HG02840 (cell line): Measurements from ENCODE around the gene CATSPERD.
A peak's percentile ranks its signal among the peaks of the same experiment; 100 is the strongest.
"Not testable (repeated sequence)": the region's sequence is repeated elsewhere in the genome, so short reads cannot be mapped to it uniquely, and the experiment has no call there.

Source experiments
- ATAC-seq: cut with Tn5 transposase; IDR thresholded peaks from one replicate; pipeline ENCODE4 v1.9.1; 2021; ENCODE audit warnings: mild to moderate bottlenecking, moderate library complexity, moderate number of reproducible peaks; ENCODE audit not compliant: unreplicated experiment, low FRiP score

Gene CATSPERD

DNA sequence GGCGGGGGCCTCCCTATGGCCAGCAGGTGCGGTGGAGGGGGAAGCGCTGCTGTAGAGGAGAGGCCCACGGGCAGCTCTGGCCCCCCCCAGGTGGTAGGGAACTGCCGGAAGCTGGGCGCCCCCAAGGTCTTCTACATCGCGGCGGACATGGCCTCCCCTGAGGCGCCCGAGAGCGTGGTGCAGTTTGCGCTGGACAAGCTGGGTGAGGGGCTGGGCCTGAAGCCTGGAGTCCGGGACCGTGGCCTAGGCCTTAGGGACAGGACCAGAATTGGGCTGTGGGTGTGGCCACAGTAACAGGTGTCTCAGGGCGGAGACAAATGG is 34.2 kb upstream of the CATSPERD start:
- ATAC-seq, result no peak

DNA sequence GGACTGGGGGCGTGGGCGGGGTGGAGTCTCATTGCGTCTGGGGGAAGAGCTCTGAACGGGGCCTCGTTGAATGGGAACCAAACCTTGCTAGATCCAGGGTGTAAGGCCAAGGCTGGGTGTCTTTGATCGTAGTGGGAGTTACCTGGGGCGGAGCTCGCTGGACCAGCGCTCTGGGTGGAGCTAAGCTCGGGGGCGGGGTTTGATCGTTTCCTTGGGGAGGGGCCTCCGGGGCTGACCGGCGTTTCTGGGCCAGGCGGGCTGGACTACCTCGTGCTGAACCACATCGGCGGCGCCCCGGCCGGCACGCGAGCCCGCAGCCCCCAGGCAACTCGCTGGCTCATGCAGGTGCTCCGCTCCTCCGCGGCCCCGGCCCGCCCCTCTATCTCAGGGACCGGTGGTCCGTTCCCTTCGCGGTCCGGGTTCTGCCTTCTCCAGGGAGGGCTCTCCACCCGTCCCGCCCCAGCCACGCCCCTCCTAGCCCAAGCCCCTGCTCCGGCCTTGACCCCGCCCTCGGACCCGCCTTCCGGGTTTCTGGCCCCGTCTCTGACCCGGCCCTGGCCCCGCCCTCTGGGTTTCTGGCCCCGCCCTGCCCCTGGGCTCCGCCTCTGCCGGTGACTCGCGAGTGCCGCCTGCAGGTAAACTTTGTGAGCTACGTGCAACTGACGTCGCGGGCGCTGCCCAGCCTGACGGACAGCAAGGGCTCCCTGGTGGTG is 33.6 kb upstream of the CATSPERD start:
- peak; percentile 45 for ATAC-seq

DNA sequence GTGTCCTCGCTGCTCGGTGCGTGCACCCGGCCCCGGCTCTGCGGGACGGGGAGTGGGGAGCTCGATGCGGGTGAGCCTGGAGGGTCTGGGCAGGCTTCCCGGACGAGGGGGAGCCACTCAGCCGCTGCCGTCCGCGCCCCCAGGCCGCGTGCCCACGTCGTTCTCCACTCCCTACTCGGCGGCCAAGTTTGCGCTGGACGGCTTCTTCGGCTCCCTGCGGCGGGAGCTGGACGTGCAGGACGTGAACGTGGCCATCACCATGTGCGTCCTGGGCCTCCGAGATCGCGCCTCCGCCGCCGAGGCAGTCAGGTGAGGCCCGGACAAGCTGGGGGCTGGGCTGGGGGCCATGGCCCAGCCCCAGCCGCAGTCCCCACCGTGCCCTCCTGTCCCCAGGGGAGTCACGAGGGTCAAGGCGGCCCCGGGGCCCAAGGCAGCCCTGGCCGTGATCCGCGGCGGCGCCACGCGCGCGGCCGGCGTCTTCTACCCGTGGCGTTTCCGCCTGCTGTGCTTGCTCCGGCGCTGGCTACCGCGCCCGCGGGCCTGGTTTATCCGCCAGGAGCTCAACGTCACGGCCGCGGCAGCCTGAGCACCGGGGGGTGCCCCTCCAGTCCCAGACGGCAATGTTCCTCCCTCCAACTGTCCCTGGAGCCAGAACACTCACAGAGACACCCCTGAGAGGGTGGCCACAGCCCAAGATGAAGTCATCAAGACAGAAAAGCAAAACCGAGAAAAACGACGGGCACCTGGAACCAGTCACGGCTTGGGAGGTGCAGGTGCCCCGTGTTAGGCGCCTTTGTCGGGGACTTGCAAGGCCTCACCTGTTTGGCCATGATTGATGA is 32.9 kb upstream of the CATSPERD start:
- ATAC-seq, result no peak

DNA sequence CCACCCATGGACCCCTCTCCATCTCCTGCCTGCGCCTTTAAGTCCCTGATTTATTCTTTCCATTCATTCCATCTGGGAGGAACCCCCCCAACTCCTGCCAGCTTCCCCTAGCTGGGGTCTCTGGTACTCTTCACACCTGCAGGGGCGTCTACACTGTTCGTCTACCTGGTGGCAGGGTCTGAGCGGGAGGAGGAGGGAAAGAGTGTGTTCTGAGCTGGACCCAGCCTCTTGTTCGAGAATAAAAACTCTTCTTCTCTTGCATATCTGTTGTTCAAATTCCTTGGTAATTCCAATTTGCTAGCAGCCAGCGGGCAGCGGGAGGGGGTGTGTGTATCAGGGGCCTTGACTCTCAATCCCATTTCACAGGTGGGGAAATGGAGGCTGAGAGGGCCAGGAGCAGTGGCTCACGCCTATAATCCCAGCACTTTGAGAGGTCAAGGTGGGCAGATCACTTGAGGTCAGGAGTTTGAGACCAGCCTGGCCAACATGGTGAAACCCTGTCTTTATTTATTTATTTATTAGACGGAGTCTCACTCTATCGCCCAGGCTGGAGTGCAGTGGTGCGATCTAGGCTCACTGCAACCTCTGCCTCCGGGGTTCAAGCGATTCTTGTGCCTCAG is 32.1 kb upstream of the CATSPERD start:
- not testable (repeated sequence) for ATAC-seq

GRCh38 chr19:5690125-5690954 is 30.1 kb upstream of the CATSPERD start, which contains the start of gene RPL36:
TSS of gene RPL36 (plus strand) at chr19:5690295. CDS start at chr19:5690508, 213 bp downstream.
- peak; percentile 44 for ATAC-seq

GRCh38 chr19:5690955-5691821 is 29.2 kb upstream of the CATSPERD start:
- no peak for ATAC-seq

- ATAC-seq, result no peak
These were observed 28.4 kb upstream of the CATSPERD start for GRCh38 chr19:5691822-5692722.

GRCh38 chr19:5692723-5693194 is 27.7 kb upstream of the CATSPERD start:
- no peak for ATAC-seq

DNA sequence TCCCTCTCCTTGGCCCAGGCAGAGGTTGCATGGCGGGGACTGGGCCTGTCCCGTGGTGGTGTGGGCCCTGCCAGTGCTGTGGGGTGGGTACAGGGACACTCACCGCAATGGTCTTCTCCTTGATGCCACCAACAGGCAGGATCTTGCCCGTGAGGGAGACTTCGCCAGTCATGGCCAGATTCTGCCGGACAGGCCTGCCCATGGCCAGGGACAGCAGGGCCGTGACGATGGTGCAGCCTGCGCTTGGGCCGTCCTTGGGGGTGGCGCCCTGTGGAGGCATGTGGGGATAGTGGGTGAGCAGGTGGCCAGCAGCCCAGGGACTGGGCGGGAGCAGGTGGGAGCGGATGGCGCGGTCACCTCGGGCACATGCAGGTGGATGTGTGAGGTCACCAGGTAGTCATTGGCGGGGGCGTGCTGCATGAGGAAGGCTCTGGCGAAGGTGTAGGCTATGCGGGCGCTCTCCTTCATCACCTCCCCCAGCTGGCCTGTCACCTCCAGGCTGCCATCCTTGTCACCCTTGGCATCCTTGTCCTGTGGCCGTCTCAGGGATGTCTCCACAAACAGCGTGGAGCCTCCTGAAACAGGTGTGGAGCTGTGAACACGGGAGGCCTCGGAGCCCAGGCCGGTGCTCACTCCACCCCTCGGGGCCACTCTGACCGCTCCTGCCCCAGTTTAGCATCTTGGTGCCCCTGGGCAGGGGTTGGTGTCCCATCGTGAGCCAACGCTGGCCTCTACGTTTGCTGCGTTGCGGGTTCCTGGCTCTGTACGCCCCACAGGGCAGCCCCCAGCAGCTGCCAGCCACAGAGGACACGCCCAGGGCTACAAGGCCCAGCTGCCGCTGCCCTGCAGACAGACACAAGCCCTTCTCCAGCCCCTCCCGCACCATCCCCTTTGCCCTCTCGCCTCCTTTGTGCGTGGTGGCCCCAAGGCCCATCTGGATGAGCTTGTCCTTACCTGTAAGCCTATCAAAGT is 27.0 kb upstream of the CATSPERD start:
- no peak for ATAC-seq

GRCh38 chr19:5694167-5694955 is 26.1 kb upstream of the CATSPERD start:
- ATAC-seq, result no peak

- ATAC-seq, result no peak
These were observed 25.3 kb upstream of the CATSPERD start for GRCh38 chr19:5694956-5695648.

GRCh38 chr19:5695649-5696195 is 24.7 kb upstream of the CATSPERD start:
- no peak for ATAC-seq

DNA sequence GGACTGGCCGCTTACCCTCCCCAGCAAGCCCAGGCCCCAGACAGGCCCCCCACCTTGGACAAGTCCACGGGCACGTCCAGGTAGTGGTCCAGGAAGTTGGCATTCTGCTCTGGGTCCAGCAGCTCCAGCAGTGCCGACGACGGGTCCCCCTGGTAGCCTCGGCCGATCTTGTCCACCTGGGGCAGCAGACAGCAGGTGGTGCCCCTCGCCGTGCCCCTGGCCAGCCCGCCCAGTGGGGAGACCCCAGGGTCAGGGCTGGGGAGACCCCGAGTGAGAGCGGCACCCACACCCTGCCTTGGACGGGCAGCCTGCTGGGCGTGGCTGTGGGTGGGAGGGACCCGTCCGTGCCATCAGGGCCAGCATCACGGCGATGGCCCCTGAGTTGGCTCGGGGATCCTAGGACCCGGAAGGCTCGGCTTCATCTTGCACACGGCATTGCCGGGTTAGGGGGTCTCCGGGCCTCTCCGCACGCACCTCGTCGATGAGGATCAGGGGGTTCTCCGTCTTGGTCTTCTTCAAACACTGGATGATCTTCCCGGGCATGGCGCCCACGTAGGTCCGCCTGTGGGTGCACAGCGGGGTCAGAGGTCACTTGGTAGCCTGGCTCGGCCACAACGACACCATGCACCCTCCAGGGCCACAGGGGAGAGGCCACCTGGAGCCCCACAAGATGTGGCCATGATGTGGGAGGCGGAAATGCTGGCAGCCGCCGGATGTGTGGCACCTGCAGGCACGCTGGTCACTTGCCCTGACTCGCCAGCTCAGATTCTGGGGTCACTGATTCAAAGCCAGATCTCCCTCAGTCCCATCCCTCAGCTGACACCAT is 24.0 kb upstream of the CATSPERD start:
- no peak for ATAC-seq

DNA sequence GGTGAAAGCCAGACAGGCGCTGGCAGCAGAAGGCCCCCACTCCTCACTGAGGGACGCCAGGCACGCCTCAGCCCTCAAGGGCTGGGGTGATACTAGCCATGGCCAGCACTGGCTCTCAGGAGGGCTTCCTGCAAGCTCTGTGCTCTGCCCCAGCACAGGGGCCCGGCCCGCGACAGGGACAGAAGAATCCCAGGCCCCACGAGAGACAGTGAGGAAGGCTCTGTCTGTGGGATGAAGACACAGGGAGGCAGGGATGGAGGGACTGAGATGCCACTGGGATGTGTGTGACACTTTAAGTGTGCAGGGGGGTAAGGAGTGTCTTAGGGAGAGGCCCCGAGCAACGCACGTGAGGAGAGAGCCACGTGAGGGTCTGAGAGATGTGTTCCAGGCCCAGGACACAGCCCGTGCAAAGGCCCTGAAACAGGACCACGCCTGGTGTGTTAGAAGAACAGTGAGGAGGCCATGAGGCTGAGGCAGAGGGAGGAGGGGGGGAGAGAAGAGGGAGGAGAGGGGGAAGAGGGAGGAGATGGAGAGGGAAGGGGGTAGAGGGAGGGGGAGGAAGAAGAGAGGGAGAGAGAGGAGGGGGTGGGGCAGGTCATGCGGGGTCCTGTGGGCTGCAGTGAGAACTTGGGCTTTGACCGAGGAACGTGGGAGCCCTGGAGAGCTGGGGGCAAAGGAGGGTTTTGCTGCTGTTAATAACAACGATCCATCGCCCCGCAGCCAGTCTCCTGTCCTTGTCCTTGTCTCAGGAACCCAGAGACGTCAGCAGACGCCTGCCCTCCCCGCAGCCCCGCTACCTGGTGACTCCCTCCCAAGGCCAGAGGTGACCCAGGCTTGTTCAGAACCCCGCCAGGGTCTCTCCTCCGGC is 23.2 kb upstream of the CATSPERD start:
- no peak for ATAC-seq
